Naive thymus-derived CD4-positive, alpha-beta T cell (primary cell): ENCODE data around the gene GSN. TPM values are rescaled to one million over a fixed set of nuclear protein-coding genes. Genes with fewer than 3 reads are reported as not detected.

ENCODE experiments used
- ATAC-seq: fragments of 150-1000 bp; cut with Tn5 transposase; 2 replicates; pipeline ENCODE4 v1.10.0; 2021; ENCODE audit warnings: mild to moderate bottlenecking, moderate library complexity
- CTCF ChIA-PET: fragments of 350-600 bp; sonication (Branson Sonifier 250); formaldehyde crosslinking; loops from one replicate; lab custom pipeline; 2021; ENCODE audit warnings: antibody characterized with exemption; lab: Charles Lee
- POLR2A ChIA-PET: fragments of 350-600 bp; sonication (Branson Sonifier 250); formaldehyde crosslinking; loops from one replicate; lab custom pipeline; 2021; ENCODE audit warnings: antibody characterized with exemption, inconsistent platforms; lab: Charles Lee
- DNase-seq, 9 donors: peaks; one replicate each; pipeline versions ENCODE4 v3.0.0 to v3.0.0-alpha.2; 2020 to 2022; ENCODE audit warnings: mixed read lengths in 1 of 9
- H3K27ac ChIP-seq: one replicate; pipeline ENCODE4 v1.7.0; 2013; ENCODE audit warnings: mild to moderate bottlenecking, low read depth, low read length, moderate library complexity
- H3K27me3 ChIP-seq, 2 donors: one replicate each; pipeline ENCODE4 v1.7.0; 2013; ENCODE audit warnings: low read length in 2 of 2, mild to moderate bottlenecking in 2 of 2, moderate library complexity in 2 of 2; ENCODE audit not compliant: control insufficient read depth in 2 of 2, insufficient read depth in 2 of 2
- H3K36me3 ChIP-seq, 3 experiments: 1 replicate in 2 of 3; 2 replicates in 1 of 3; pipeline ENCODE4 v1.7.0; 2013; ENCODE audit warnings: low read length in 3 of 3, mild to moderate bottlenecking in 3 of 3, moderate library complexity in 1 of 3; ENCODE audit not compliant: insufficient read depth in 3 of 3, control insufficient read depth in 2 of 3
- H3K4me1 ChIP-seq, 2 donors: one replicate each; pipeline ENCODE4 v1.7.0; 2013; ENCODE audit warnings: low read length in 2 of 2, mild to moderate bottlenecking in 2 of 2, moderate library complexity in 1 of 2; ENCODE audit not compliant: control insufficient read depth in 2 of 2, insufficient read depth in 2 of 2
- H3K4me3 ChIP-seq: 2 replicates; pipeline ENCODE4 v1.7.0; 2013; ENCODE audit warnings: mild to moderate bottlenecking, low read length
- H3K9me3 ChIP-seq, 3 experiments: 1 replicate in 2 of 3; 2 replicates in 1 of 3; pipeline ENCODE4 v1.7.0; 2013; ENCODE audit warnings: low read length in 3 of 3; ENCODE audit not compliant: control insufficient read depth in 2 of 3
- H3K27ac Mint-ChIP-seq, 9 donors: one replicate each; pipeline ENCODE4 v1.8.0; 2020 to 2022; ENCODE audit warnings: mixed read lengths in 9 of 9, mild to moderate bottlenecking in 8 of 9, moderate library complexity in 5 of 9, inconsistent platforms in 2 of 9
- H3K27me3 Mint-ChIP-seq, 5 donors: one replicate each; pipeline ENCODE4 v1.8.0; 2021 to 2022; ENCODE audit warnings: mixed read lengths in 5 of 5, mild to moderate bottlenecking in 1 of 5
- H3K36me3 Mint-ChIP-seq, 5 donors: one replicate each; pipeline ENCODE4 v1.8.0; 2020 to 2022; ENCODE audit warnings: mixed read lengths in 5 of 5, mild to moderate bottlenecking in 3 of 5, inconsistent platforms in 1 of 5
- H3K4me1 Mint-ChIP-seq, 7 donors: one replicate each; pipeline ENCODE4 v1.8.0; 2020 to 2022; ENCODE audit warnings: mixed read lengths in 7 of 7, mild to moderate bottlenecking in 3 of 7, inconsistent platforms in 1 of 7
- H3K4me3 Mint-ChIP-seq, 10 donors: one replicate each; pipeline ENCODE4 v1.8.0; 2020 to 2022; ENCODE audit warnings: mild to moderate bottlenecking in 10 of 10, mixed read lengths in 10 of 10, moderate library complexity in 6 of 10, inconsistent platforms in 2 of 10
- H3K9me3 Mint-ChIP-seq, 11 donors: one replicate each; pipeline ENCODE4 v1.8.0; 2020 to 2022; ENCODE audit warnings: mixed read lengths in 11 of 11, mild to moderate bottlenecking in 4 of 11, inconsistent platforms in 1 of 11, moderate library complexity in 1 of 11
- intact Hi-C, 2 donors: fragments of 100-400 bp; cut with micrococcal nuclease; formaldehyde crosslinking; loops; one replicate each; pipeline ENCODE4 v1.15.1; 2023
- polyA plus RNA-seq, 2 donors: library from polyadenylated mRNA; unstranded; fragments of 300-500 nt; fragmentation: Illumina TruSeq; gene quantifications; one replicate each; pipeline ENCODE4 v1.2.3, GENCODE V29; 2021
- total RNA-seq, 6 experiments: library from RNA in 5 of 6; stranded (reverse) in 5 of 6; gene quantifications; 1 replicate in 5 of 6; 2 replicates in 1 of 6; pipeline ENCODE4 v1.2.3 and lab custom pipeline; 2021 to 2026

The GSN gene
- total and polyA plus RNA-seq, 7 experiments from 2014 or later = 2.9 to 34.6 (median 6.4) TPM

DNA sequence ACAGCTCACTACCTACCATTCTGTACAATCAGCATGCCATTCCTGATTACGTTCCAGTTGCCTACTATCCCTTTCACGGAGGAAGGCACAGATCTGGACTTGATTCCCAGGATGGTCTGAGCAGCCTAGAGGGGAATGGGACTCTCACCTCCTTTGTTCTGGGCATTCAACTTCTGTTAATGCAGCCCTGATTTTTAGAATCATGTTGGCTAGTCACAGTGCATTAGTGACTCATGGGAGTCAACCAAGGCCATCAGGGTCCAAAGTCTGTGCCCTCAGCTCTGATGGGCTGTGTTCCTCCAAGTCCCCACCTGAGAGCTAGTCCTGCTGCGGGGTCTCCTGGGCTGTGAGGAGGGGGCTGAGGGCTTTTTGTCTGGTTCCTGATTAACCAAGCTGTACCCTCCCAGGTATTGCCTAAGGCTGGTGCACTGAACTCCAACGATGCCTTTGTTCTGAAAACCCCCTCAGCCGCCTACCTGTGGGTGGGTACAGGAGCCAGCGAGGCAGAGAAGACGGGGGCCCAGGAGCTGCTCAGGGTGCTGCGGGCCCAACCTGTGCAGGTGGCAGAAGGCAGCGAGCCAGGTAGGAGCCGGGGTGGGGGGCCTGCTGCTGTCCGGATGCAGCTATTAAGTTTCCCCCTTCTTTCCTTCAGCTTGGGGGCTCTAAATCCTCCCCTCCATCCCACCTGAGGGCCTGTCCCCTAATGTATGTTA is 59.1 kb downstream of the GSN start:
- Mint-ChIP-seq H3K4me1 (peaks cover 0 to 21% (median 0%) of the 10 kb centered on the region in 7 donors), H3K9me3 (no peaks in the 10 kb centered on the region), H3K27ac (no peak overlapping the region), H3K27me3 (no peaks in the 10 kb centered on the region), H3K36me3 (peaks cover 0 to 18% (median 5%) of the 10 kb centered on the region in 5 donors), H3K4me3 (no peak overlapping the region)
- ATAC-seq = no peak
- Histone ChIP-seq H3K4me1 (peaks cover 0 to 3% of the 10 kb centered on the region in 2 donors), H3K27me3 (no peaks in the 10 kb centered on the region), H3K9me3 (no peaks in the 10 kb centered on the region), H3K27ac (no peak overlapping the region), H3K36me3 (peaks cover 0 to 3% (median 0%) of the 10 kb centered on the region in 3 experiments), H3K4me3 (no peak overlapping the region)
- POLR2A ChIA-PET = interaction anchor here (0.8 kb wide), 1 partner anchor 12 kb away, joined by 3 read pairs; no protein-coding TSS in a partner anchor
- DNase-seq = no peak
- intact Hi-C loops = no loop called here
- CTCF ChIA-PET = interaction anchor here (0.5 to 1.2 kb wide), 2 partner anchors 9 to 42 kb away, joined by 3 to 7 read pairs; no protein-coding TSS in a partner anchor

GRCh38 chr9:121328476-121328875 is 60.5 kb downstream of the GSN start:
- no peak overlapping the region for H3K4me3 Mint-ChIP-seq
- H3K4me1 ChIP-seq = no peaks in the 10 kb centered on the region
- H3K27ac ChIP-seq = no peak overlapping the region
- peaks cover 0 to 21% (median 5%) of the 10 kb centered on the region in 5 donors for H3K36me3 Mint-ChIP-seq
- ATAC-seq (no peak), DNase-seq (no peak)
- ChIA-PET CTCF (no interaction called here), POLR2A (no interaction called here)
- peaks cover 0 to 11% (median 0%) of the 10 kb centered on the region in 7 donors for H3K4me1 Mint-ChIP-seq
- no peaks in the 10 kb centered on the region for H3K9me3 ChIP-seq
- peaks cover 0 to 3% (median 0%) of the 10 kb centered on the region in 3 experiments for H3K36me3 ChIP-seq
- H3K27ac Mint-ChIP-seq = no peak overlapping the region
- no peaks in the 10 kb centered on the region for H3K27me3 ChIP-seq
- H3K9me3 Mint-ChIP-seq = no peaks in the 10 kb centered on the region
- intact Hi-C loops = no loop called here
- H3K27me3 Mint-ChIP-seq = no peaks in the 10 kb centered on the region
- H3K4me3 ChIP-seq = no peak overlapping the region

GRCh38 chr9:121328876-121329681 is 61.1 kb downstream of the GSN start:
- peaks cover 0 to 6% (median 0%) of the 10 kb centered on the region in 7 donors for H3K4me1 Mint-ChIP-seq
- no peak overlapping the region for H3K27ac Mint-ChIP-seq
- H3K4me1 ChIP-seq = no peaks in the 10 kb centered on the region
- no peaks in the 10 kb centered on the region for H3K27me3 Mint-ChIP-seq
- no peaks in the 10 kb centered on the region for H3K9me3 Mint-ChIP-seq
- no peak overlapping the region for H3K27ac ChIP-seq
- H3K27me3 ChIP-seq = no peaks in the 10 kb centered on the region
- DNase-seq (no peak), ATAC-seq (no peak)
- CTCF ChIA-PET = no interaction called here
- intact Hi-C loops = no loop called here
- no peak overlapping the region for H3K4me3 ChIP-seq
- no peaks in the 10 kb centered on the region for H3K9me3 ChIP-seq
- peaks cover 0 to 21% (median 5%) of the 10 kb centered on the region in 5 donors for H3K36me3 Mint-ChIP-seq
- POLR2A ChIA-PET = no interaction called here
- H3K36me3 ChIP-seq = peaks cover 0 to 3% (median 0%) of the 10 kb centered on the region in 3 experiments
- no peak overlapping the region for H3K4me3 Mint-ChIP-seq

GRCh38 chr9:121331549-121331948 is 63.6 kb downstream of the GSN start:
- peaks cover 0 to 18% (median 9%) of the 10 kb centered on the region in 5 donors for H3K36me3 Mint-ChIP-seq
- DNase-seq (no peak), ATAC-seq (no peak)
- no peaks in the 10 kb centered on the region for H3K36me3 ChIP-seq
- no peak overlapping the region for H3K4me3 Mint-ChIP-seq
- intact Hi-C loops = no loop called here
- H3K9me3 ChIP-seq = no peaks in the 10 kb centered on the region
- no peaks in the 10 kb centered on the region for H3K27me3 Mint-ChIP-seq
- no peaks in the 10 kb centered on the region for H3K27me3 ChIP-seq
- H3K4me1 Mint-ChIP-seq = no peaks in the 10 kb centered on the region
- ChIA-PET CTCF (no interaction called here), POLR2A (no interaction called here)
- H3K4me1 ChIP-seq = no peaks in the 10 kb centered on the region
- H3K4me3 ChIP-seq = no peak overlapping the region
- H3K9me3 Mint-ChIP-seq = no peaks in the 10 kb centered on the region
- H3K27ac ChIP-seq = no peak overlapping the region
- no peak overlapping the region for H3K27ac Mint-ChIP-seq

DNA sequence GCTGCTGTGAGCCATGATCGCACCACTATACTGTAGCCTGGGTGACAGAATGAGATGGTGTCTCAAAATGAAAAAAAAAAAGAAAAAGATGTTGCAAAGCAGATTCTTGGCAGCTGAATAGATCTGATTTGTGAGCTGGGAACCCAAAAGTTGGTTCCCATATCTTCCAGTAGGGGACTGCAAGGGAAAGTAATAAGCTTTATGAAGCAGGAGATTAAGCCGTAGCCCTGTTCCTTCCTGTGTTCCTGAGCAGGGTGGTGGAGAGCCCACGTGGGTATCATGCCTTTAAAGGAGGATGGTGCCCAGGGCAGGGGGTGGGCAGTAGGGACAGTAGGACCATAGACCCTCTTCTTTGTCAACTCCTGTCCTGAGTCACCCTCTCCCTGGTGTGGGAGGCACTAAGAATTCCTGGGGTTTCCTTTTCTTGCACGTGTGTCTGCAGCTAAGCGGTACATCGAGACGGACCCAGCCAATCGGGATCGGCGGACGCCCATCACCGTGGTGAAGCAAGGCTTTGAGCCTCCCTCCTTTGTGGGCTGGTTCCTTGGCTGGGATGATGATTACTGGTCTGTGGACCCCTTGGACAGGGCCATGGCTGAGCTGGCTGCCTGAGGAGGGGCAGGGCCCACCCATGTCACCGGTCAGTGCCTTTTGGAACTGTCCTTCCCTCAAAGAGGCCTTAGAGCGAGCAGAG is 64.2 kb downstream of the GSN start:
- CTCF ChIA-PET = interaction anchor here (0.7 kb wide), 1 partner anchor 34 kb away, joined by 5 read pairs; no protein-coding TSS in a partner anchor
- DNase-seq = no peak
- Mint-ChIP-seq H3K27me3 (no peaks in the 10 kb centered on the region), H3K36me3 (peaks cover 0 to 19% (median 10%) of the 10 kb centered on the region in 5 donors), H3K4me1 (no peaks in the 10 kb centered on the region), H3K9me3 (no peaks in the 10 kb centered on the region), H3K27ac (no peak overlapping the region), H3K4me3 (no peak overlapping the region)
- no peak overlapping the region for H3K27ac ChIP-seq
- H3K27me3 ChIP-seq = no peaks in the 10 kb centered on the region
- no peak for ATAC-seq
- intact Hi-C loops = no loop called here
- POLR2A ChIA-PET = no interaction called here
- no peak overlapping the region for H3K4me3 ChIP-seq
- H3K4me1 ChIP-seq = no peaks in the 10 kb centered on the region
- no peaks in the 10 kb centered on the region for H3K9me3 ChIP-seq
- no peaks in the 10 kb centered on the region for H3K36me3 ChIP-seq

DNA sequence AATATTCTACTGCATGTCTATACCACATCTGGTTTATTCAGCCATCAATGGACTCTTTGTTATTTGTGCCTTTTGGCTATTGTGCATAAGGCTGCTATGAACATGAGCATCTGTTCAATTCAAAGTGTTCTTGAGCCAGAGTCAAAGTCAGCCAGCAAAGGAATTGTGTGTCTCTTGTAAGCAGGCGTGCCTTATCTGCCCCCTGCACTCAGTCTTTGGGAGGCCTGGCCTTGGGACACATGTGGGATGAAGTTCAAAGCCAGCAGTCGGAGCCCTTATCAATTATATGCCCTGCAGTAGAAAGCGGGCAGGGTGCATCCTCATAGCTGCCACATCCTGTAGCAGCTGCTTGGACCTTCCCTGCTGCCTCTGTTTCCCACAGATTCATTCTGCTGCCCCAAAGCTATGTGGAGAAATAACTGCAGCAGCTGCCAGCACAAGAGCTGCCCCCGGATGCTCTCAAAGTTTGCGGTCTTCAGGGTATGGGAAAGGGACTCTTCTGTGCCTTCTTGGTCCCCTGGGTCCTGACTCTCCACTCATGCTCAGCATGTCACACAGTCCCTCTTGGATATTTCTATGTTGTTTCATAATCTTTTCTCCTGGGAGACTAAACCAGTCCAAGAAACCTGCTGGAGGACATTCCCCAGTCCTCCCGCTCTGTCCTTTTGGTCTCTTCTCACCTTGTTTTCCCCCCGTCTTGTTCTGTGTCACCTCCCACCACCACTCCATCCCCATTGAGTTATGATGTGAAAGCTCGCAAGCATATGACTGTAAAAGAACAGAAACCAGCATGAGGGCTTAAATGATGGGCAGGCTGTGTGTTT is 66.2 kb downstream of the GSN start:
- H3K4me3 ChIP-seq = no peak overlapping the region
- CTCF ChIA-PET = no interaction called here

More for the DNA sequence above, 66.2 kb downstream of the GSN start:
- Mint-ChIP-seq H3K36me3 (peaks cover 8 to 27% (median 17%) of the 10 kb centered on the region in 5 donors), H3K4me3 (no peak overlapping the region), H3K9me3 (no peaks in the 10 kb centered on the region), H3K27me3 (no peaks in the 10 kb centered on the region), H3K4me1 (peaks cover 0 to 3% (median 0%) of the 10 kb centered on the region in 7 donors), H3K27ac (no peak overlapping the region)
- Histone ChIP-seq H3K36me3 (peaks cover 0 to 5% (median 0%) of the 10 kb centered on the region in 3 experiments), H3K4me1 (no peaks in the 10 kb centered on the region), H3K27me3 (no peaks in the 10 kb centered on the region), H3K9me3 (no peaks in the 10 kb centered on the region), H3K27ac (no peak overlapping the region)
- POLR2A ChIA-PET = no interaction called here
- no peak for ATAC-seq
- no peak for DNase-seq
- intact Hi-C loops = no loop called here
